GM12801 (cell line): ENCODE data around the gene SRBD1.

Source experiments
- TF ChIP-seq, protein P1 (sequence below): IDR thresholded peaks from one replicate; pipeline ENCODE4 v1.5.1; 2011; ENCODE audit warnings: control low read depth; ENCODE audit not compliant: insufficient read length; ENCODE audit errors: extremely low read depth

Gene SRBD1

DNA sequence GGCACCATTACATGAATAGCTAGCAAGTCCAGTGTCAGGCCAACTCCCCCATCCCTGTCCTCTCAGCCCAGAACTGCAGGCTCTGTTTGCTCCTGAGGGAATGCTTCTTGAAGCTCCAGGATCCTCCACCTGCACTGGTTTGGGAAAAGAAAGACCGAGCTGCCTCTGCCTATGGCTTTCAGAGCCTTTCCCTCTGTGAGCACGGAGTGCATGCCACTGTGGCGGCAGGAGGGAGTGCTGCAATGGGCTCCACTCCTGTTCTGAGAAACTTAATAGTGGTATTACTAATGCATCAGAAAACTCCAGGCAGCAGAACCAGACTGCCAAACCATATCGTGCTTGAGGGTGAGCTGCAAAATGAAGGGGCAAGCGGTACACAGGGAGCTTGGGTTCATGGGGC lies 271.8 kb downstream of the SRBD1 start:
- TF ChIP-seq, protein P1, sequence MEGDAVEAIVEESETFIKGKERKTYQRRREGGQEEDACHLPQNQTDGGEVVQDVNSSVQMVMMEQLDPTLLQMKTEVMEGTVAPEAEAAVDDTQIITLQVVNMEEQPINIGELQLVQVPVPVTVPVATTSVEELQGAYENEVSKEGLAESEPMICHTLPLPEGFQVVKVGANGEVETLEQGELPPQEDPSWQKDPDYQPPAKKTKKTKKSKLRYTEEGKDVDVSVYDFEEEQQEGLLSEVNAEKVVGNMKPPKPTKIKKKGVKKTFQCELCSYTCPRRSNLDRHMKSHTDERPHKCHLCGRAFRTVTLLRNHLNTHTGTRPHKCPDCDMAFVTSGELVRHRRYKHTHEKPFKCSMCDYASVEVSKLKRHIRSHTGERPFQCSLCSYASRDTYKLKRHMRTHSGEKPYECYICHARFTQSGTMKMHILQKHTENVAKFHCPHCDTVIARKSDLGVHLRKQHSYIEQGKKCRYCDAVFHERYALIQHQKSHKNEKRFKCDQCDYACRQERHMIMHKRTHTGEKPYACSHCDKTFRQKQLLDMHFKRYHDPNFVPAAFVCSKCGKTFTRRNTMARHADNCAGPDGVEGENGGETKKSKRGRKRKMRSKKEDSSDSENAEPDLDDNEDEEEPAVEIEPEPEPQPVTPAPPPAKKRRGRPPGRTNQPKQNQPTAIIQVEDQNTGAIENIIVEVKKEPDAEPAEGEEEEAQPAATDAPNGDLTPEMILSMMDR: no peak
